GM19240 (cell line): ENCODE measurements around the gene SLC22A4.

Experiments
- DNase-seq: peaks from one replicate; pipeline ENCODE4 v3.0.0; 2011; ENCODE audit warnings: low spot score; ENCODE audit not compliant: insufficient read length

SLC22A4 gene

GRCh38 chr5:132293992-132294727, at the start of gene SLC22A4:
TSS of gene SLC22A4 (plus strand) at chr5:132294394. CDS start at chr5:132294617, 223 bp downstream.
- peak; percentile 47 for DNase-seq

DNA sequence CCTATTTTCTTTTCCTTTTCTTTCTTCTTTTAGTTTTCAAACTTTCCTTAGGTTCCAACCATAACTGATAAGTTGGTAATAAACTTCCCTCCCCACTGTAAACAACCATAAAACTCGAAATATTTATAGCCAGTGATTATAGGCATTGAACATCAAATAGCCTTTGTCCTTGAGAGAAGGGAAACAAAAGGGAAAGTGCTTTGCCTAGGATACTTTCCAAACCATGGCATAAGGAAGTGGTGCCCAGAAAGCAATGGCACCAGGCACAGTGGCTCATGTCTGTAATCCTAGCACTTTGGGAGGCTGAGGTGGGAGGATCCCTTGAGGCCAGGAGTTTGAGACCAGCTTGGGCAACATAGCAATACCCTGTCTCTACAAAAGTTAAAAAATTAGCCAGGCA, 48.6 kb upstream of the SLC22A4 start:
- DNase-seq: no peak

GRCh38 chr5:132246806-132247205, 47.4 kb upstream of the SLC22A4 start:
- DNase-seq: no peak

DNA sequence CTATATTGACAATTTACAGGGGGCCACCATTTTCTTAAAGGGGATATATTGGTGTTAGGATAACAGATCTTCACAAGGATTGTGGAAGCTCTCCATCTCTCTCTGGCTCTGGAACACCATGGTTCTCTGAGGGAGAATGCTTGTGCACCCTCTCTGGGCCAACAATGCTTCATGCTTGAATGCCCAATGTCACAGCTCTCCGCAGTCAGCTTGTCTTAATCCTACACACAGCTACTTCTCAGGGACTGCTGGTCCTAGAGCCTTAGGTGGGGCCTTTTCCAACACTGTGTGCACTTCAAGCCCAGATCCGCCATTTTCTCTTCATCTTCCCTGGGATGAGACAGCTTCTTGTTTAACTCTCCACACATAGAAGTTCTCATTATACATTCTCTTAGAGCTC, 43.6 kb upstream of the SLC22A4 start:
- DNase-seq: no peak

DNA sequence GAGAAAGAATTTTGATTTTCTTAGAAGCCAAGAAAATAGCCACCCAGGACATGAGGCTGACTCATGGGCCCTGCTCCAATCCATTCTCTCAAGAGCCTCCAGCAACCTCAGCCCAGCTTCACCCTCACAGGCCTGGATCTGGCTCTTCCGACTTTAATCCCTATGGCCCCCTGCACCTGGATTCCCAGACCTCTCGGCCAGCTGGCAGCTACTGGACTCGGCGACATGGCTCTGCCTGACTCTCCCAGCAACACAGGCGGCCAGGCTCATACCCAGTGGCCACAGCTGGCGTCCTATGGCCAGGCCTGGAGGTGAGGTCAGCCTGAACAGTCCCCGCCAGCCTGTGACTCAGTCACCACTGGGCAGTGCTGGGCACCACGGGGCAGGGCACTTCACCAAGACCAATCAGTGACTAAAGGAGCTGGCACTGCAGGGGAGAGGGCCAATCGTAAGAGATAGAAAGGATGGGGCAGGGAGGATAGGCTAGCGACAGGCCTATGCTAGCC, 42.9 kb upstream of the SLC22A4 start:
- no peak for DNase-seq

DNA sequence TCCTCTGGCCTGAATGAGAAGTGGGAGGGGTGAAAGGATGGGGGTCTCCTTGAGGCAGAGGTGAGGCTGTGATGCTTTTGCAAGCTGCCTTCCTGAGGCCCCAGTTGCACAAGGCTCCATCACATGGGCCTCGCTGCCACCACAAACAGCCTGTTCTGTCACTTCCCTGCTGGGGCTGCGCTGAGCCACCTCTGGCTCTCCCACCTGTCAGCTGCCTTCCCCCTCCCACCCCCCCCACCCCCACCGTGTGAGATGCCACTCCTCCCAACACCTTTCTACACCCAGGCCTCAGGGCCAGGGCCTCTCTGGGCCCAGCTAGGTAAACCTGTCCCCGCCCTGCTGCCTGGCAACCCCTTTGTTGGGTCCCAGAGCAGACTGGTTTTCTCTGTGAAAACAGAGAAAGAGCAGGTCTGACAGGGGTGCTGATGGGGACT, 41.2 kb upstream of the SLC22A4 start:
- no peak for DNase-seq

- DNase-seq: no peak
These were observed 40.5 kb upstream of the SLC22A4 start for GRCh38 chr5:132253452-132254320.

DNA sequence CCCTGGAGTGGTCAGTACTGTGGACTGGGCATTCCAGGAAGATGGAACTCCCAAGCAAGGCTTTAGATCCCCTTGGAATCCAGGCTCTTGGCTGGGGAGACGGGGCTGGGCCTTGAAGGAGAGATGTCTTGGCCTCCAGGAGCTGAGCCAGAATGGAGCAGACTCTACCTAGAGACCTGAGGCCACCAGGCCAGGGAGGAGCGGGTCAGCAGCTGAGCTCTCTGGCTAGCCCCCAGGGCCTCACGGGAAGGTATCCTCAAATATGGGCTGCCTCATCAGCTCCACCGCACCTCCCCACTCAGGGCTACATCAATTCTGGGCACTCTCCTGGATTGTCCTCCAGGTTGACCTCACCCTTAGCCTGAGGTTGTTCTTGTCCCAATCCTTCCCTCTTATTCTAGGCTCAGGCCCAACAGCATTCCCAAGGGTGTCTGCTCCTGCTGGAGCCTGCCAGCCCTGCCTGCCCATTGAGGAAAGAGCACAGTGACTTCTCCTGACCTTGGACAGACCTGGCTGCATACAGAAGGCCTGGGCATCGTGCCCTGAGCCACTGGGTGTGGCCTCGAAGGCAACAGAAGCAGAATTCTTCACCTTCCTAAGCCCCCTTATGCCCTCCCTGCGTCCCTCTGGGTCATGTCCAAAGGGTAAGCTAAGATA, 39.7 kb upstream of the SLC22A4 start:
- DNase-seq: no peak

DNA sequence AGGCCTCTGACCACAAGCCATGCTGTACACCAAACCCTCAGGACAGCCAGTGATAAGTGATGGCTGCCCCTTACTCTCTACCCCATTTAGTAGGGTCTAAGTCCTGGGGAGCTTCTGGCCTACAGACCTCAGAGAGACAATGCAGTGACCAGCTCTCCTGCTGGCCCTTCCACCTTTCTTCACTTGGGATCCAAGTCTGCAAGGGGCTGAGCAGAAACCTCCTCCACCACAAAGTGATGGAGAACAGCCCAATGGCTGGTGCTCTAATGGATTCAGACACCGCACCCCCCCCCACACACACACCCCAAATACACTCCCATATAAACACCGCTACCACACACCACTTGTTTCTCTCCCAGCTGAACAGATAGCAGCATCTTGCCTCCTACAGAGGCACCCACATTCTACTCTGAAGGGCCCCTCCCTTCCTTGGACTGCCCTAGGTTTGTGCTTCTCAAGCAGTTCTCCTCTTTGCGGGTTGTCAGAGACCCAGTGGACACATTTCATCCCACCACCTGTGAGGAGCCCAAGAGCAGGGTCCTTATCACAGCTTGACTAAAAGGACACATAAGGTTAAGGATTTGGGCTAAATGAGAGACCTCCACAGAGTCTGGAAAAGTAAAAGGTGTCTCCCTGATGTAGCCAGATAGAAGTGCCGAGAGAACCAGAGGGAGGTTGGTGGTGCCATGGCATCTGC, 38.0 kb upstream of the SLC22A4 start:
- no peak for DNase-seq

- DNase-seq: no peak
These were observed 37.4 kb upstream of the SLC22A4 start for GRCh38 chr5:132256783-132257130.

- no peak for DNase-seq
These were observed 36.8 kb upstream of the SLC22A4 start, which contains the start of gene PDLIM4 for GRCh38 chr5:132257131-132258101. TSS of gene PDLIM4 (plus strand) at chr5:132257696. CDS start at chr5:132257735, 39 bp downstream.

DNA sequence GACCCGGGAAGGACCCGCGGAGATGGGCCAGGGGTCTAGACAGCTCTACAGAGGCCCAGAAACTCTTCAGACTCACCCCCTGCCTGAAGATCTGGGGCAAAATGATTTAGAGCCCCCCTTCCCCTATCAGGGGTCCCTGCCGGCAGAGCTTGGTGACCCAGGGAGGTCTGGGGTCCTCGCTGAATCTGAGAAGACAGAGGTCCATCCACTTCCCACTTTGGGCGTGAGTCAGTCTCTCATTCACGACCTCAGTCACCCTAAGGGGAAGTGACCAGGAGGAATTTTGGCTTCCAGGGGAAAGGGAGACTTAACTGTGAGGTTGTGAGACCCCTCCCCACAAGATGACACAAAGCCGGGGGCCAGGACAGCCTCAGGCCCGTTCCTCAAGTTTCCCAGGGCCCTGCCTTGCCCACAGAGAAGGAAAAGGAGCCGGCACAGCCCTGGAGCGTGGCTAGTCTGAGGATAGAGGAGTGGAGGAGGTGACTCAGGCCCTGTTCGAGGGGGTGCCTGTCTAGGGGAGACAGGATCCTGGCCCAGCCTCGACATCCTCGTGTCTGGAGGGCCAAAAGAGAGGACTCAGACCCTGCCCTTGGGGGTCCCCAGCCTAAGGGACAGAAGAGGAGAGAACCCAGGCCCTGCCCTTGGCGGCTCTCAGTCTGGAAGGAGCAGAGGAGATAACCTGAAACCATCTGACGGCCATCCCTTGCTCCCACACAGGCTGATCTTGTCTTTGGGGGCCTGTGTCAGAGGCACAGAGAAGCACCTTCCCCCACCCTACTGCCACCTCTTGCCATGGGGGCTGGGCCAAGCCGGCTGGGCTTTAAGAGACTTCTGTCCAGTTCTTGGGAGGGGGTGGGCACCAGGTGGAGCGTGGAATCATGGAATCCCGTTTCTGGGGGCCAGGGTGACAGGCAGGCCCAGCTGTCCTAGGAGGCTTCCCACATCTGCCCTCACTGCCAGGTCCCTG, 35.8 kb upstream of the SLC22A4 start:
- DNase-seq: no peak

- no peak for DNase-seq
These were observed 34.9 kb upstream of the SLC22A4 start for GRCh38 chr5:132259069-132259851.

GRCh38 chr5:132260051-132260450, 34.1 kb upstream of the SLC22A4 start:
- DNase-seq: no peak

DNA sequence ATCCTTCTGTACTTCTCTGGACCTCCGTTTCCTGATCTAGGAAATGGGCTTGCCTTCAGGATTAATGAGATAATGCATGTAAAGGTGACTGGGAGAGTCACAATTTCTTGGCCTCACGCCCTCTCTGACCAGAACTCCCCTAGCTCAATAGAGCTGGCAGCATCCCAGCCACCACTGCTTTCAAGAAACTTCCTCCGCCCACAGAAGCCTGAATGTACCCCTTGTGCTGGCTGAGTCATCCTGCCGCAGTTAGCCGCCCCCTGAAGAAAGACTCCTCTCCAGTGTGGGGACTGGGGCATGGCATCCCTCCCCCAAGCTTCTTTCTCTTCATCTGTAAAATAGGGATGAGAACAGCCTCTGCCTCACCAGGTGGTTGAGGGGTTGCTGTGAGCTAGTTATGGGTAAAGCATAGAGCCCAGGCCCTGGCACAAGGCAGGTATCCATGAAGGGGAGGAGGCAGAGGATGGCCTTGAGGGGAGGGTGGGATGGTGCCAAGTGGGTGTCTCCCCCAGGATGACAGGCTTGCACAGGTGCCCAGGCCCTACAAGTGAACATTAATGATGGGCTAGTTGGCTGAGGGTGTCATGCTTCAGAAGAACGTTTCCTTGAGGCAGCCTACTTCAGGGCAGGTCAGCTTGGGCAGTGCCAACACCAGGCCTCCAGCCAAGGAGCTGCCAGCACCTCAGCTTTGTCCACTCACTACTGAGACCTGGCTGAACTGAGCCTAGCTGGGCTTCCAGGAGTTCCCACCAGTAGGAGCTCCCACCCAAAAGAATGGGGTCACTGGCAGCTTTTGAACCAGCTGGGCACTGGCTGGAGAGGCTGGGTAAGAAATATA, 33.3 kb upstream of the SLC22A4 start:
- no peak for DNase-seq

- DNase-seq: no peak
These were observed 32.0 kb upstream of the SLC22A4 start for GRCh38 chr5:132261881-132262845.
